Osteocyte (in vitro differentiated cells): Measurements from ENCODE around the gene GHR. TPM values are rescaled to one million over a fixed set of nuclear protein-coding genes. Genes with fewer than 3 reads are reported as not detected.
"Not testable (repeated sequence)": the region's sequence is repeated elsewhere in the genome, so short reads cannot be mapped to it uniquely, and the experiment has no call there.

Experiments used
- DNase-seq: peaks from one replicate; pipeline ENCODE4 v3.0.0; 2021; ENCODE audit warnings: mixed read lengths; ENCODE audit not compliant: unreplicated experiment; ENCODE audit errors: extremely low spot score
- H3K27ac Mint-ChIP-seq: one replicate; pipeline ENCODE4 v1.8.0; 2021; ENCODE audit warnings: mild to moderate bottlenecking, mixed read lengths; ENCODE audit not compliant: unreplicated experiment
- H3K27me3 Mint-ChIP-seq: one replicate; pipeline ENCODE4 v1.8.0; 2021; ENCODE audit warnings: mixed read lengths; ENCODE audit not compliant: unreplicated experiment
- H3K36me3 Mint-ChIP-seq: one replicate; pipeline ENCODE4 v1.8.0; 2021; ENCODE audit warnings: mixed read lengths; ENCODE audit not compliant: unreplicated experiment
- H3K4me1 Mint-ChIP-seq: one replicate; pipeline ENCODE4 v1.8.0; 2021; ENCODE audit warnings: mixed read lengths; ENCODE audit not compliant: unreplicated experiment
- H3K4me3 Mint-ChIP-seq: one replicate; pipeline ENCODE4 v1.8.0; 2021; ENCODE audit warnings: mild to moderate bottlenecking, moderate library complexity, mixed read lengths; ENCODE audit not compliant: unreplicated experiment
- H3K9me3 Mint-ChIP-seq: one replicate; pipeline ENCODE4 v1.8.0; 2021; ENCODE audit warnings: mixed read lengths; ENCODE audit not compliant: unreplicated experiment
- CTCF ChIP-seq: fragments of 200-600 bp; sonication (generic); IDR thresholded peaks from 2 replicates; pipeline ENCODE4 v1.5.0; 2021; ENCODE audit warnings: antibody characterized with exemption, mild to moderate bottlenecking, moderate library complexity
- total RNA-seq: library from RNA; stranded (reverse); gene quantifications from 2 replicates; pipeline ENCODE4 v1.2.1, GENCODE V29; 2021

Gene GHR
- total RNA-seq, 1 donor from 2014 or later, result 2.3 TPM

- Mint-ChIP-seq H3K4me1 (peaks cover 13% of the 10 kb centered on the region), H3K9me3 (no peaks in the 10 kb centered on the region), H3K4me3 (no peak overlapping the region), H3K27me3 (no peaks in the 10 kb centered on the region), H3K27ac (no peak overlapping the region), H3K36me3 (no peaks in the 10 kb centered on the region)
- no peak for TF ChIP-seq CTCF
- no peak for DNase-seq
These were observed 146.1 kb downstream of the GHR start for GRCh38 chr5:42569325-42569724.

- no peaks in the 10 kb centered on the region for H3K36me3 Mint-ChIP-seq
- H3K27me3 Mint-ChIP-seq, result no peaks in the 10 kb centered on the region
- no peak overlapping the region for H3K27ac Mint-ChIP-seq
- no peaks in the 10 kb centered on the region for H3K9me3 Mint-ChIP-seq
- TF ChIP-seq CTCF, result no peak
- H3K4me1 Mint-ChIP-seq, result peaks cover 13% of the 10 kb centered on the region
- DNase-seq, result no peak
- no peak overlapping the region for H3K4me3 Mint-ChIP-seq
These were observed 146.8 kb downstream of the GHR start for GRCh38 chr5:42569953-42570548.

GRCh38 chr5:42570966-42571960 is 148.0 kb downstream of the GHR start:
- no peaks in the 10 kb centered on the region for H3K27me3 Mint-ChIP-seq
- H3K4me3 Mint-ChIP-seq, result no peak overlapping the region
- no peak overlapping the region for H3K27ac Mint-ChIP-seq
- no peak for DNase-seq
- no peaks in the 10 kb centered on the region for H3K9me3 Mint-ChIP-seq
- H3K4me1 Mint-ChIP-seq, result peaks cover 10% of the 10 kb centered on the region
- TF ChIP-seq CTCF, result no peak
- no peaks in the 10 kb centered on the region for H3K36me3 Mint-ChIP-seq

GRCh38 chr5:42572313-42572712 is 149.1 kb downstream of the GHR start:
- DNase-seq, result no peak
- Mint-ChIP-seq H3K27ac (no peak overlapping the region), H3K27me3 (peaks cover 2% of the 10 kb centered on the region), H3K4me1 (peaks cover 1% of the 10 kb centered on the region), H3K4me3 (no peak overlapping the region), H3K36me3 (no peaks in the 10 kb centered on the region), H3K9me3 (no peaks in the 10 kb centered on the region)
- TF ChIP-seq CTCF, result no peak

GRCh38 chr5:42573386-42573785 is 150.1 kb downstream of the GHR start:
- no peak for TF ChIP-seq CTCF
- no peaks in the 10 kb centered on the region for H3K36me3 Mint-ChIP-seq
- peaks cover 2% of the 10 kb centered on the region for H3K27me3 Mint-ChIP-seq
- DNase-seq, result no peak
- H3K27ac Mint-ChIP-seq, result no peak overlapping the region
- H3K4me1 Mint-ChIP-seq, result no peaks in the 10 kb centered on the region
- no peak overlapping the region for H3K4me3 Mint-ChIP-seq
- no peaks in the 10 kb centered on the region for H3K9me3 Mint-ChIP-seq

- H3K36me3 Mint-ChIP-seq, H3K27ac Mint-ChIP-seq, H3K4me3 Mint-ChIP-seq, H3K4me1 Mint-ChIP-seq, H3K9me3 Mint-ChIP-seq, H3K27me3 Mint-ChIP-seq, DNase-seq: not testable (repeated sequence)
These were observed 152.7 kb downstream of the GHR start for GRCh38 chr5:42575914-42576313.

- not testable (repeated sequence) for H3K36me3 Mint-ChIP-seq, H3K9me3 Mint-ChIP-seq, H3K4me1 Mint-ChIP-seq, H3K27me3 Mint-ChIP-seq, DNase-seq, H3K4me3 Mint-ChIP-seq, H3K27ac Mint-ChIP-seq
These were observed 155.7 kb downstream of the GHR start for GRCh38 chr5:42578901-42579300.
